ENCODE data around the gene STK38L.
A peak's percentile ranks its signal among the peaks of the same experiment; 100 is the strongest.

STK38L gene

GRCh38 chr12:27243804-27244688, at the start of gene STK38L:
Gene STK38L (plus strand): TSS chr12:27244286. CDS start chr12:27297721, 53,435 bp downstream.
- Histone ChIP-seq H3K4me1 (peaks cover 17 to 39% (median 23%) of the 10 kb centered on the region in 10 experiments), H3K9ac (peak within 1 kb of the TSS; percentile 81 to 91 (median 89)), H3K4me2 (peak within 1 kb of the TSS; percentile 80 to 91 (median 84)), H3K27me3 (peaks cover 0 to 10% (median 0%) of the 10 kb centered on the region in 11 experiments; a peak in 3 of 22 replicates), H3K27ac (peak within 1 kb of the TSS; percentile 77 to 92 (median 79)), H3K4me3 (peak within 1 kb of the TSS; percentile 70 to 95 (median 82)), H3K36me3 (peaks cover 0 to 4% (median 0%) of the 10 kb centered on the region in 11 experiments; a peak in 3 of 22 replicates), H3K9me3 (replicated peaks in 1 of 11) (peaks cover 0 to 15% (median 10%) of the 10 kb centered on the region in 11 experiments; a peak in 15 of 22 replicates), H4K20me1 (no peaks in the 10 kb centered on the region)
- TF ChIP-seq Cebpa-rat (IDR thresholded peaks at IDR 0.05) = peak in 5 of 11 experiments; percentile 20 to 80 (median 41); a peak in 5 of 22 replicates

DNA sequence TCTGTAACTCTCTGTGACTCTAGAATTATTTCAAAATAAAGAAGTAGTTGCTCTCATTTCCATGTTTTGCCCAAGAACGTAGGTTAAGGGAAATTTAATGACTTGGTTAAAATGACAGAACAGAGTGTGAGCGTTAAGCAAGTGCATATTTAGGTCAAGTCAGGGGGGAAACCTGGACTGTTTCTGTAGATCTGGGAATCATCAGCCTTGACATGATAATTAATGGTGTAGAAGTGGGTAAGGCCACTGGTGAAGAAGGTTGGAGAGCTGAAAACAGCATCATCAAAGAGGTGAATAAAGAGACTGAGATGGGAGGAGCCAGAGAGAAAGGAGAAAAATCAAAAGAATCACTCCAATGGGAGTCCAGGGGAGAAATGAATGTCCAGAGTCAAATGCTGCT, 49.4 kb upstream of the STK38L start:
- H3K27ac ChIP-seq = no peak overlapping the region
- H3K27me3 ChIP-seq = no peaks in the 10 kb centered on the region
- no peaks in the 10 kb centered on the region for H3K36me3 ChIP-seq
- no peak overlapping the region for H3K4me3 ChIP-seq
- H4K20me1 ChIP-seq = no peaks in the 10 kb centered on the region
- no peaks in the 10 kb centered on the region for H3K9me3 ChIP-seq (replicated peaks in 1 of 11)
- H3K4me1 ChIP-seq = peaks cover 14 to 24% (median 22%) of the 10 kb centered on the region in 10 experiments
- TF ChIP-seq Cebpa-rat (IDR thresholded peaks at IDR 0.05) = no peak
- no peak overlapping the region for H3K9ac ChIP-seq
- no peak overlapping the region for H3K4me2 ChIP-seq

GRCh38 chr12:27198036-27198435, 46.0 kb upstream of the STK38L start:
- H4K20me1 ChIP-seq = no peaks in the 10 kb centered on the region
- TF ChIP-seq Cebpa-rat (IDR thresholded peaks at IDR 0.05) = no peak
- H3K4me1 ChIP-seq = peaks cover 8 to 12% (median 10%) of the 10 kb centered on the region in 10 experiments
- H3K9me3 ChIP-seq (replicated peaks in 1 of 11) = no peaks in the 10 kb centered on the region
- H3K4me2 ChIP-seq = no peak overlapping the region
- H3K4me3 ChIP-seq = no peak overlapping the region
- no peak overlapping the region for H3K9ac ChIP-seq
- H3K27ac ChIP-seq = no peak overlapping the region
- H3K27me3 ChIP-seq = no peaks in the 10 kb centered on the region
- H3K36me3 ChIP-seq = no peaks in the 10 kb centered on the region

DNA sequence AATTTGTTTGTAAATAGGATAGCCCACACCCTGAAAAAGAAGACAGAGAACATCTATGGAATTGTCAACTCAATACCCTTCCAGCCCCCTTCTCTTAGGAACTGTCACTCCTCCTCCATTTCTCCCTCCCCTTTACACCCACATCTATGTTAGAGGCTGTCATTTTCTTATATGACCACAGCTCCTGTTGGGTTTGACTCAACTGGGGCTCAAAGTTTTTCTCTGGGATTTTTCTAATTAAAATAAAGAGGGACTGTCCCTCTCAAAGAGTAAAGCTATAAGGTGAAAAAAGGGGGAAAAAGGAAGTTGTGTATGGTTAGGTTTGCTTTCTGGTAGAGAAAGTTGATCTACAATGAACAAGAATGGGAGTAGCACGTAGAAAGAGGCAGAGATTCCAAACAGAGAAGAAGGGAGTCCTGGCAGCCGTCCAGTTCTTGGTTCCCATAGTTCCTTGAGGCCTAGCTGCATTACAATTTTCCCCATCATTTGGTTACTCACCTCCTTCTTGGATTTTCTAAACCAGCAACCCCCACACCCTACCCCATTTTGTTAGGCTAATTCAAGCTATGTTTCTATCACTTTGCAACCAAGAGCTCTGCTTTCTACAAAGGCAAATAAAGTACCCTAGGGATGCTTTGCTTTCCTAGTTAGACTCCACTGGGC, 44.3 kb upstream of the STK38L start:
- no peaks in the 10 kb centered on the region for H4K20me1 ChIP-seq
- TF ChIP-seq Cebpa-rat (IDR thresholded peaks at IDR 0.05) = no peak
- no peak overlapping the region for H3K27ac ChIP-seq
- no peak overlapping the region for H3K9ac ChIP-seq
- H3K36me3 ChIP-seq = no peaks in the 10 kb centered on the region
- no peak overlapping the region for H3K4me2 ChIP-seq
- H3K4me1 ChIP-seq = no peaks in the 10 kb centered on the region
- no peaks in the 10 kb centered on the region for H3K9me3 ChIP-seq (replicated peaks in 1 of 11)
- no peaks in the 10 kb centered on the region for H3K27me3 ChIP-seq
- no peak overlapping the region for H3K4me3 ChIP-seq

DNA sequence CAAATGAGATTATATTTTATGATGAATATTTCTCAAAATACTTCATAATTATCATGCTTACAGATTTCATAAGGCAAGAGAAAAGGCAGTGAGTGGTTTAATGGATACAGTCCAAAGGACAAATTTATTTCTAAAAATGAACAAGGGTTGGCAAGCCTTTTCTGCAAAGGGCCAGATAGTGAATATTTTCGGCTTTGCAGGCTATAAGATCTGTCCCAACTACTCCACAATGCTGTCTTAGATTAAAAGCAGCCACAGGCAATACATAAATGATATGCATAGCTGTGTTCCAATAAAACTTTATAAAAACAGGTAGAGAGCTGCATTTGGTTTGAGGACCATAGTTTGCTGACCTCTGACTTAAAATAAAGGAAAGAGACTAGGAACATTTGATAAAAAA, 42.9 kb upstream of the STK38L start:
- H4K20me1 ChIP-seq = no peaks in the 10 kb centered on the region
- no peak overlapping the region for H3K4me2 ChIP-seq
- no peak overlapping the region for H3K4me3 ChIP-seq
- no peak for TF ChIP-seq Cebpa-rat (IDR thresholded peaks at IDR 0.05)
- H3K4me1 ChIP-seq = no peaks in the 10 kb centered on the region
- H3K9me3 ChIP-seq (replicated peaks in 1 of 11) = no peaks in the 10 kb centered on the region
- no peak overlapping the region for H3K9ac ChIP-seq
- no peaks in the 10 kb centered on the region for H3K36me3 ChIP-seq
- H3K27ac ChIP-seq = no peak overlapping the region
- no peaks in the 10 kb centered on the region for H3K27me3 ChIP-seq

GRCh38 chr12:27206801-27207502, 37.1 kb upstream of the STK38L start:
- no peak overlapping the region for H3K4me3 ChIP-seq
- 0 out of 20 replicates have a peak, but pooled peaks cover 0 to 4% (median 0%) of the 10 kb centered on the region in 10 experiments for H3K4me1 ChIP-seq
- no peak for TF ChIP-seq Cebpa-rat (IDR thresholded peaks at IDR 0.05)
- no peak overlapping the region for H3K4me2 ChIP-seq
- no peaks in the 10 kb centered on the region for H4K20me1 ChIP-seq
- no peaks in the 10 kb centered on the region for H3K36me3 ChIP-seq
- no peak overlapping the region for H3K27ac ChIP-seq
- no peaks in the 10 kb centered on the region for H3K27me3 ChIP-seq
- H3K9ac ChIP-seq = no peak overlapping the region
- peaks cover 0 to 12% (median 6%) of the 10 kb centered on the region in 11 experiments; a peak in 7 of 22 replicates for H3K9me3 ChIP-seq (replicated peaks in 1 of 11)

DNA sequence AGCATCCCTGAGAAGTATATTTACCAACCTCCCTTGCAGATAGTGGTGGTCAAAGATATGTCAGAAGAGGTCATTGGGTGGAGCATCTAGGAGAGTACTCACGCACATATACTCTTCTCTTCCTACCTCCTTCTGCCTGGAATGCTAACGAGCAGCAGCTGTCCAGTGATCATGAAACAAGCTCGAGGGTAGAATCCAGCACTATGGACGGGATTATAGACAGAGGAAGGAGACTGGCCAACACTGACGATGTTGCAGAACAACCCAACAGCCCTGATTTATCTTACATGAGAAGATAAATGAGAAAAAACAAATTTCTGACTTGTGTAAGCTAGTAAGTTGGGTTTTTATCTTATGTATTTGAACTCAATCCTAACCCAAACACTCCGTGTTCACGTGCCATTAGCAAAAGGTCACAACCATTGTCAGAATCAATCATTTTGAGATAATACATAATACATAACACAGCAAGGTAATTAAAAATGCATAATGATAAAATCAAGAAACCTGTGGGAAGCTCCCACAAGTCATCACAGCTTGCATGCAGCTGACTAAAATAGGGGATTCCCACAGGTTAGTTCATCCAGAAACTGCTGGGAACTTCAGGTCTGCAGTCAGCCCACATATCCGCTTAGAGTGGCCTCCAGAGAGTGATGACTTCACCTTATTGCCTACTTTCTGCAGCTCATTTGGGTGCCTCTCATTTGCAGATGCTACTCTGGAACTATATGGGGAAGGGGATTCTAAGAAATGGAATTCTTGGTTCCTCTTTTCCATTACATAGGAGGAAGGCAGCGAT, 36.3 kb upstream of the STK38L start:
- no peaks in the 10 kb centered on the region for H3K27me3 ChIP-seq
- no peaks in the 10 kb centered on the region for H3K36me3 ChIP-seq
- H3K9me3 ChIP-seq (replicated peaks in 1 of 11) = peaks cover 0 to 12% (median 6%) of the 10 kb centered on the region in 11 experiments; a peak in 7 of 22 replicates
- no peak overlapping the region for H3K4me3 ChIP-seq
- no peak for TF ChIP-seq Cebpa-rat (IDR thresholded peaks at IDR 0.05)
- 0 out of 20 replicates have a peak, but pooled peaks cover 0 to 4% (median 0%) of the 10 kb centered on the region in 10 experiments for H3K4me1 ChIP-seq
- no peak overlapping the region for H3K4me2 ChIP-seq
- no peak overlapping the region for H3K27ac ChIP-seq
- no peak overlapping the region for H3K9ac ChIP-seq
- no peaks in the 10 kb centered on the region for H4K20me1 ChIP-seq

DNA sequence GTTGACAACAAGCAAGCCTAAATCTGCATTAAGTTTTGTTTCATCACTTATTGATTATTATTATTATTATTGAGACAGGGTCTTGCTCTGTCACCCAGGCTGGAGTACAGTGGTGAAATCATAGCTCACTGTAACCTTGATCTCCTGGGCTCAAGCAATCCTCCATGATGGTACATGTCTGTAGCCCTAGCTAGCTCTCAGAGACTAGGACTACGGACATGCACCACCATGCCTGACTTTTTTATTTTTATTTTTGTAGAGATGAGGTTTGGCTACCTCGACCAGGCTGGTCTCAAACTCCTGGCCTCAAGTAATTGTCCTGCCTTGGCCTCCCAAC, 35.7 kb upstream of the STK38L start:
- H3K4me1 ChIP-seq = 0 out of 20 replicates have a peak, but pooled peaks cover 0 to 4% (median 0%) of the 10 kb centered on the region in 10 experiments
- TF ChIP-seq Cebpa-rat (IDR thresholded peaks at IDR 0.05) = no peak
- no peaks in the 10 kb centered on the region for H4K20me1 ChIP-seq
- no peak overlapping the region for H3K9ac ChIP-seq
- no peak overlapping the region for H3K4me3 ChIP-seq
- H3K27ac ChIP-seq = no peak overlapping the region
- no peaks in the 10 kb centered on the region for H3K27me3 ChIP-seq
- peaks cover 0 to 12% (median 6%) of the 10 kb centered on the region in 11 experiments; a peak in 7 of 22 replicates for H3K9me3 ChIP-seq (replicated peaks in 1 of 11)
- H3K36me3 ChIP-seq = no peaks in the 10 kb centered on the region
- H3K4me2 ChIP-seq = no peak overlapping the region

Measured in BLaER1 treated with 17β-estradiol and CSF1 and Interleukin-3, amounts not matched to agents 10 nM and 100 nM (cell line).